Astrocyte (in vitro differentiated cells and primary cell): ENCODE data around the gene ADIPOR2.

Source experiments
- CTCF ChIP-seq: IDR thresholded peaks from 2 replicates; pipeline ENCODE4 v1.5.1; 2011; ENCODE audit warnings: low read depth, mild to moderate bottlenecking, inconsistent platforms, low read length, moderate library complexity; ENCODE audit not compliant: insufficient read depth
- EZH2 ChIP-seq: IDR thresholded peaks from 2 replicates; pipeline ENCODE4 v1.6.1; 2012; ENCODE audit warnings: mild to moderate bottlenecking, low read length, inconsistent platforms; ENCODE audit not compliant: insufficient read depth

DNA sequence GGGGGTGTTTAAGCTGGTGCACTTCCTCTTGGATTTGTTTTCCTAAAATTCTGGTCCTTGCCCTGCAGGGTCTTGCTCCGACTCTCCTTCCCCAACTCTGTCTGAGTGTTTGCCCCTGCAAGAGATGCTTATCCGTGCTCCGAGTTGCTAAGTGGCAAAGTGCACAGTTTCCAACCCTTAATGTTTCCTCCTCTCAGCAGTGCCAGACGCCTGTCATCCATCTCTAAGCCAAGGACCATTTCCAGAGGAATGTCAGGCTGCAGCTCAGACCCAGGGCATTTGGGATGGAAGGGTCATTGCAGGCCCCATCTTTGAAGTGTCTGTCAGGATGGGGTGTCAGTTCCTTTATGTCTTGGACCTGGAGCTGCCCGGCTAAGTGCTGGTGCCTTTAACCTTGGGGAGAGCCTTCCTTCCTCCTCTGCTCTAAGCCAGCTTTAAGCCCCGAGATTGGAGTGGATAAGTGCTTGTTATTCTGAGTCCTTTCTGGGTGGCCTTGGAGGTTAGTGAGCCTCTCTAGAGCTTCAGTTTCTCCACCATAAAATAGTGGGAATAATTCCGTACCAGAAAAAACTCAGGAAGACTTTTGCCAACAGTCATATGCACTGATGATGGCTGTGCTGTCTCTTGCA lies 46.9 kb upstream of the ADIPOR2 start:
- no peak for TF ChIP-seq CTCF
- no peak for TF ChIP-seq EZH2
